GM19468 (cell line): ENCODE results near the gene SERPINB1.

Experiments
- ATAC-seq: cut with Tn5 transposase; IDR thresholded peaks from one replicate; pipeline ENCODE4 v1.9.1; 2021; ENCODE audit warnings: mild to moderate bottlenecking, moderate library complexity, moderate number of reproducible peaks; ENCODE audit not compliant: unreplicated experiment; ENCODE audit errors: extremely low read depth

SERPINB1 gene

DNA sequence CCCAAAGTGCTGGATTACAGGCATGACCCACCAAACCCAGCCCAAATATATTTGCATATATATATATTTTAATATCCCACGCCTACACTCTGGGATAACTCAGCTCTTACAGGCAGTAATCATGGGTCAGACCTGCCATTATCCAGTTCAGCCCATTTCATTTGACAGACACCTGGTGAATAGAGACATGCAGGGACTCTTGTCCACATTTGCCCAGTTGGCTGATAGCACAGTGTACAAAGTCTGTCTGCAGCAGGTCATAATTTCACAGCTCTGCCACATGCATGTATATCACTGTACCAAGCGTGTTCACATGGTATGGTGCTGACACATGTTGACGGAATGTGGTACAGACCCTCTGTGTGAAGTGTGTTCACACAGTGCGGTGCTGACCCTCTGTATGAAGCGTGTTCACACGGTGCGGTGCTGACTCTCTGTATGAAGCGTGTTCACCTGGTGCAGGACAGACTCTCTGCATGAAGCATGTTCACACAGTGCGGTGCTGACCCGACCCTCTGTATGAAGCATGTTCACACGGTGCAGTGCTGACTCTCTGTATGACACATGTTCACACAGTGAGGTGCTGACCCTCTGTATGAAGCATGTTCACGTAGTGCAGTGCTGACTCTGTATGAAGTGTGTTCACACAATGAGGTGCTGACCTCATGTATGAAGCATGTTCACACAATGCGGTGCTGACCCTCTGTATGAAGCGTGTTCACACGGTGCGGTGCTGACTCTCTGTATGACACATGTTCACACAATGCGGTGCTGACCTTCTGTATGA lies 10.3 kb upstream of the SERPINB1 start:
- no peak for ATAC-seq

GRCh38 chr6:2850538-2851113 lies 9.0 kb upstream of the SERPINB1 start:
- no peak for ATAC-seq

GRCh38 chr6:2848851-2849250 lies 7.2 kb upstream of the SERPINB1 start:
- ATAC-seq: no peak

DNA sequence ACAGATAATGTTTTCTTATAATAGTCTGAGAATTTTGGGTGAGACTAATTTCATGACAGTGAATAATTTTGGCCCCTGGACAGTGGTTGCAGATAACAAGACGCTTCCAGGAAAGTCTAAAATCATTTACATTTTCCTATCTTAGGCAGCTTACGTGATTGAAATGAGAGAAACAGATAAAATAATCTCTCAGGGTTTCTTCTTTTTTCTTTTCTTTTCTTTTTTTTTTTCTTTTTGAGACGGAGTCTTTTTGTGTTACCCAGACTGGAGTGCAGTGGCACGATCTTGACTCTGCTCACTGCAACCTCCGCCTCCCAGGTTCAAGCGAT lies 4.2 kb upstream of the SERPINB1 start:
- no peak for ATAC-seq

DNA sequence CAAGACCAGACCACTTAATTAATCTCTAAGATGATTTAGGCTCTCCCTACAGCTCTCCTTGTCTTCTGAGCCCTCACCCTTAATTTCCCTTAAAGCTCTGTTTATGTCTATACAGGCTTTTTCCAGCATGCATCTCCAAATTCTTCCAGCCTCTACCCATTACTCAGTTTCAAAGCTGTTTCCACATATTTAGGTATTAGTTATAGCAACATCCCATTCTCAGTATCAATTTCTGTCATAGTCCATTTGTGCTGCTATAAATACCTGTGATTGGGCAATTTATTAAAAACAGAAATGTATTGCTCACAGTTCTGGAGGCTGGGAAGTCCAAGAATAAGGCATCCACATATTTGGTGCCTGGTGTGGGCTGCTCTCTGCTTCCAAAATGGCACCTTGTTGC lies 2.3 kb upstream of the SERPINB1 start:
- ATAC-seq: no peak

- ATAC-seq: no peak
Measured at GRCh38 chr6:2843138-2843740, 1.6 kb upstream of the SERPINB1 start.

DNA sequence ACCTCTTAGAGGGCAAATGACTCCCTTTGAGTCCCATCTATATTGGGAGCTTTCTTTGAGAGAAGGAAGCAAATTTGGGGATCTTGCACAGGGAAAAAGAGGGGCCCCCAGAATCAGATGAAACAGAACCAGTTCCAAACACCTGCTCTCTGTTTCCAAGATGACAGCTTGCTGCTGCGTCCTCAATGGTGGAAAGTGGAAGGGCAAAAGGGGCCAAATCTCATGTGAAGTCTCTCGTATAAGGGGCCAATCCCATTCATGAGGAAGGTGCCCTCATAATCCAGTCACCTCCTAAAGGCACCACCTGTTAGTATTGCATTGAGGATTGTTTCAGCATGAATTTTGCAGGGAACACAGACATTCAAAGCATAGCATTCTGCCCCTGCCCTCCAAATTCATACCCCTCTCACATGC lies 483 bp upstream of the SERPINB1 start:
- ATAC-seq: no peak

DNA sequence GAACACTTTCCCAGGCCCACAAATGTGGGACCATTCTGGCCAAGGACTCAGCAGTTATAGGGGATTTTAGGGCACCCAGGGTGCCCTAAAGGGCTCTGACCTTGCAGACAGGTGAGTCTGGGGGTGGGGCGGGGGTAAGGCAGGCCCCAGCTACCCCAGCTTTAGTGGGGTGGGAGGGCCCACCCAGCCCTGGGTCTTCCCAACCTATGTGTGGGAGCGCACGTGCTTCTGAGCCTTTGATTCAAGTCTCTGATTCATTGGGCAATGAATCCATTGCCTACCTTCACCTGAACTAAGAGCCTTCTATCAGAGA lies 958 bp downstream of the SERPINB1 start:
- ATAC-seq: no peak

GRCh38 chr6:2839982-2840748 lies 1.5 kb downstream of the SERPINB1 start:
- no peak for ATAC-seq

DNA sequence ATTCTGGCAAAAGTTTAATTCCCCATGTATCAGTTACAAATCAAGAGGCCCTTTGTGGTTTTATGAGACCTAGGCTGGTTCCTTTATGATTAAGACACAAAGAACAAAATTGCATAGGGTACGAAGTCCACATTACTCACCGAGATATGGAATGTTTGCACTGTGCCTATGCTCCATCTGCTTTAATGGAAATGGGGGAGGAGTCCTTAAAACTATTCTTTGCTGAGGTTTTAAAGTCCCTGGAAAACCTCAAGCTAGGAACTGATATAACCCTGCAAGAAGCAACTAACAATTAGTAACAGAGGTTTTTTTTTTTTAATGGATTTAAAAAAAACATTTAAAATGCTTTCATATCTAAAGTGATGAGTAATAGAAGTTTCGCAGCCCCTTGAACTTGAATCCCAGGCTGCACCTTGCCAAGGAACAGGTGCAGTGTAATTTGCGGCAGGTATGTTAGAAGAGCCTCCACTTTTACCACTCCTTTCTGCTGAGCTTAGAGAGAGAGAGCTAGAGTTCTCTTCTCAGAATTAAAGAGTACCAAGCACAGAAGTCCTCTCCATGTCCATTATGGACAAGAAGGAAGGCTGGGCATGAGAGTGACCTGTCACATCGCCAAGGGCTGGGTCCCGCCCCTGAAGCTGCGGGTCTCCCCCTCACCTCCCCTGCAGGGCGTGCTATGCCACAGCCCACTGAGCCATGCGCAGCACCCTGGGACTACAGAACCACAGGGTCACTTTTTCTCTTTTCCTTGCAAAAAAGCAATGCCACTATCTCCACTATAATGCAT lies 2.3 kb downstream of the SERPINB1 start:
- no peak for ATAC-seq

- ATAC-seq: no peak
Measured at GRCh38 chr6:2838251-2838650, 3.4 kb downstream of the SERPINB1 start.

- ATAC-seq: no peak
Measured at GRCh38 chr6:2834262-2834661, 7.4 kb downstream of the SERPINB1 start.

DNA sequence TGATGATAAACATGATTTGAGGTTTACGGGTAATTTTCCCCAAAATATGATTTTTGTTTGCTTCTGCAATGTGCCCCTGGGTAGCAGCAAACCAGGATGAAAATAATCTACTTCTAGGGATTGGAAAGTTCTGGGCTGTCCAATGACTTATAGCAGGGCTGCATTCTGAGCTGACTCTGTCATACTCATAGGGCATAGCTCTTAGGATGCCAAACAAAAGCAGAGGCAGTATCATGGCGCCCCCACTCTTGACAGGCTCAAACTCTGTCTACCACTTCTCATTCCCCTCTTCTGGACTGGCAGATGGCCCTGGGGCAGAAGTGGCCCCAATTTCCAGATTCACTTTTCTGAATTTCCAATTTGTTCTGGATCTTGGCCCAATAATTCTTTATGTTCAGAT lies 10.3 kb downstream of the SERPINB1 start:
- no peak for ATAC-seq

DNA sequence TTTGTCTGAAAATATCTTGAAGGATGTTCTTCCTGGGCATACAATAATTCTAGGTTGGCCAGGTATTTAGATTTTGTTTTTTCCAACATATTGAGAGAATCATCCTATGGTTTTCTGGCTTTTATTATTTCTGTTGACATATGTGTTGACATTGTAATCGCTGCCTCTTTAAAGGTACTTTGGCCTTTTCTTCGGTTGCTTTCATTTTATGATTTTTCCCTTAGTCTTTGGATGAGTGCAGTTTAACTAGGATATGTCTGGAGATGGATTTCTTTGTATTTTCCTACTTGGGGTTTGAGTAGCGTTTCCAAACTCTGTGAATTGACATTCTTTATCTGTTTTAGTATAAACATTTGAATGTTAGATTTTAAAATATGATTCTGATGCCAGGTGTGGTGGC lies 11.5 kb downstream of the SERPINB1 start:
- ATAC-seq: no peak

DNA sequence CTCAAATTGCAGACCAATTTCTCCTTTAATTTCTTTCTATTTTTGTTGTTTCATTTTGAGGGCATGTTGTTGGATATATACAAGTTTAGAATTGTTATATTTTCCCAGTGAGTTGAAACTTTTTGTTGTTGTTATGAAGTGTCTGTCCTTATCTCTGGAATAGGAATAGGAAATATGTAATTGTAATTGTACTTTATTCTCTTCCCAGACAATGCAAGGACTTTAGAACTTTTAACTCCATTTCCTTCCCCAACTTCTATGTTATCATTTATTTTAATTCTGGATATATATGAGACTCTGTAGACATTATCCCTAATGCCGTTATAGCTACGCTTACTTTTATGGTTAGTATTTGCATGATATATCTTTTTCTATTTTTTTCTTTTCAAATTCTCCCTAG lies 12.4 kb downstream of the SERPINB1 start:
- ATAC-seq: no peak

GRCh38 chr6:2828629-2829028 lies 13.0 kb downstream of the SERPINB1 start:
- ATAC-seq: no peak

DNA sequence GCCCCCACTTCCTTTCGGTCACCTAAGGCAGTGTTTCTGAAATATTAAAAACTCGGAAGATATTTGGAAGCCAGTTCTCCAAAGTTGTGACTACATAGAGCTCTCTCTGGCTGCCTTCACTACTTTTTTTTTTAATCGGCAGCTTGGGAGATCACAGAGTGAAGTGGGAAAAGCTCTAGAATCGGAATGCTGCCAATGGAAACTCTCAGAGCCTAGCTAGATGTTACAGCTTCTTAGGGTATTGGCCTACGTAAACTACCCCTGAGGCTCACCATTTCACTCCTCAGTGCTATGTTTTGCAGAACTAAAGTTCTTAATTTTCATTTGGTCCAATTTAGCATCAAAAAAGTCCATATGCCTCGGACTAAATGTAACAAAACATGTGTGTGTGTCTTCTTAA lies 14.5 kb downstream of the SERPINB1 start:
- no peak for ATAC-seq

DNA sequence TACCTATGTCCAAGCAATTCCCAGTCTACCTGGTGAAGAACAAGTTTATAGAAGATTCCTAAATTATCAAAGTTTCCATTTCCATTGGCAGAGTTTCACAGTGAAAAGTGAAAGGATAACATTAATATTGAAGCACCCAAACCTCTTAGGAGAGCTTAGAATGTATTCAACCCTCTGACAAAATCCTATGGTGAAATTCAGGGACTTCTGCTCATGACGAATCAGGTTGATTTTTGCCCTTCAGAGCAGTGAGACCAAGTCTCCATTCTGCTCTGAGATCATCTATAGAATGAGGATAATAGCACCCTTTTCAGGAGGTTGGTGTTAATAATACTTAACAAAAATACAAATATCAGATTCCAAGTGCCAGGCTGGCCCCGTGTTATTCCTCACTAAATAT lies 15.5 kb downstream of the SERPINB1 start:
- no peak for ATAC-seq

DNA sequence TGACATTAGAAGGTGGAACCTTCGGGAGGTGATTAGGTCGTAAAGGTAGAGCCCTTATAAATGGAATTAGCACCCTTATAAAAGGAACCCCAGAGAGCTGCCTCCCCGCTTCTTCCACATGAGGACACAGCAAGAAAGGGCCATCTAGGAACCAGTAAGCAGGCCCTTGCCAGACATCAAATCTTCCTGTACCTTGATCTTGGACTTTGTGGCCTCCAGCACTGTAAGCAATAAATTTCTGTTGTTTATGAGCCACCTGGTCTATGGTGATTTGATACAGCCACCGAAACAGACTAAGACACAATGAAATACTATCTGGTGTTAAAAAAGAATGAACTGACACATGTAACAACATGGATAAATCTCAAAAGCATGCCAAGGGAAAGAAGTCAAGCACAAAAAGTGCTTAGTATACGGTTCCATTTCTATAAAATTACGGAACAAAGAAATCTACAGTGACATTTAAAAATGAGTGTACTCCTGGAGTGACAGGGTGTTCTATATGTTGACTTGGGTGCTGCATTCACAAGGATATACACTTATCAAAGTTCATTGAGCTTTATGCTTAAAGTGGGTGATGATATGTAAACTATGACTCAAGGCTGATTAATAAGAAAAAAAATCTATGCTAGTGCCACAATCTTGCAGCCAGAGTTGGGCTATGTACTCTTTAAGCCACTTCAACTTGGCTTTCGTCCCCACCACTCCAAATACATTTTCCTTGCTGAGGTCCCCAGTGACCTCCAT lies 18.4 kb downstream of the SERPINB1 start:
- ATAC-seq: no peak

DNA sequence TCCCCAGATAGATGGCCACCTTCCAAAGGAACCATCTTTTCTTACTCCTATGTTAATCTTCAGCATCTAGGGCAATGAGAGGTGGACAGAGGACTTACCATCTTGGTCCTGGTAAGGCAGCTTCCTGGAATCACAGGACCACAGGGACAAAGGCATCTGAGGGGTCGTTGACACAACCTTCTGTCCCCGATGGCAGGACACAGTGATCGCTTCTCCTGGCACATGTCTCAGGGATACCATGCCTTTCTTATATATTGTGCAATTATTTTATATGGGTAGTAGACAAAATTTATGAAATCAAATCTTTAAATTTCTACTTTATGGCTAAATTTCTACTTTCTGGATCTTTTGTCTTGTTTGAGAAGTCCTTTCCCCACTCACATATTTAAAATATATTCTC lies 20.1 kb downstream of the SERPINB1 start:
- ATAC-seq: no peak
